ENCODE data around the gene MYO1B. TPM values are rescaled to one million over a fixed set of nuclear protein-coding genes. Genes with fewer than 3 reads are reported as not detected.

Gene MYO1B
- total RNA-seq, 1 experiment from 2014 or later = 37.8 TPM

DNA sequence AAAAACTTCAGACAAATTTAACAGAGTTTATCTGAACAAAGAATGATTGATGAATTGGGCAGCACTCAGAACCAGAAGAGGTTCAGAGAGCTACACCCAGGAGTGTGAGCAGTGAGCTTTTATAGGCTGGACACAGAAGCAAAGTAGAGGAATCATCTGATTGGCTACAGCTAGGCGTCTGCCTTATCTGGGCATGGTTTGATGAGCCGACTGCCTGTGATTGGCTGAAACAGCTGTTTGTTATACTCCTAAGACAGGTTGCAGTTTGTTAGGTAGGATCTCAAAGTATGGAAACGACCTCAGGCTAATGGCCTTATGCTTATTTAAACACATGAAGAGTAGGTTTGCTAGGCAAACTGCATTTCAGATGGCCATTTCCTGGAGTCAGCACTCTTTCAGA lies 188.9 kb downstream of the MYO1B start:
- no TSS peak for BruUV-seq (replicated peaks)

DNA sequence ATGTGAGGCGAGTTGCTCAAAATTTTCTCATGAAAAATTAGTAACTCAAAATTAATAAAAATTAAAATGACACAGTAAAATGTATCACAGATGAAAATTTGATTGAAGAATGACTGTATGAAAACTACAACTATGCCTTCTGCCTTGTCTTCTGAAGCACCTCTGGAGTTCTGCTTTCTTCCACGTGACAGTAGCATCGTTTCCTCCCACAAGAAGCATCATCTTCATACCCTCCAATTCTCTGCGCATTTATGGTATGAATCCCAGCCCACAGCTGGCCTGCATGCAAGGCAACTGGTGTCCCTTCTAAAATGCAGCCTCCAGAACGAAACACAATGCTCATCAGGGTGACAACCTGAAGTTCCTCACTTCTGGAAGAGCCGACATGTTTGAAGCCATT lies 189.9 kb downstream of the MYO1B start:
- DNase-seq (ENCODE audit: low spot score) = no peak
- H3K36me3 ChIP-seq (ENCODE audit: insufficient read depth, low read length, poor library complexity, severe bottlenecking) = no peaks in the 10 kb centered on the region
- TF ChIP-seq, protein P1, sequence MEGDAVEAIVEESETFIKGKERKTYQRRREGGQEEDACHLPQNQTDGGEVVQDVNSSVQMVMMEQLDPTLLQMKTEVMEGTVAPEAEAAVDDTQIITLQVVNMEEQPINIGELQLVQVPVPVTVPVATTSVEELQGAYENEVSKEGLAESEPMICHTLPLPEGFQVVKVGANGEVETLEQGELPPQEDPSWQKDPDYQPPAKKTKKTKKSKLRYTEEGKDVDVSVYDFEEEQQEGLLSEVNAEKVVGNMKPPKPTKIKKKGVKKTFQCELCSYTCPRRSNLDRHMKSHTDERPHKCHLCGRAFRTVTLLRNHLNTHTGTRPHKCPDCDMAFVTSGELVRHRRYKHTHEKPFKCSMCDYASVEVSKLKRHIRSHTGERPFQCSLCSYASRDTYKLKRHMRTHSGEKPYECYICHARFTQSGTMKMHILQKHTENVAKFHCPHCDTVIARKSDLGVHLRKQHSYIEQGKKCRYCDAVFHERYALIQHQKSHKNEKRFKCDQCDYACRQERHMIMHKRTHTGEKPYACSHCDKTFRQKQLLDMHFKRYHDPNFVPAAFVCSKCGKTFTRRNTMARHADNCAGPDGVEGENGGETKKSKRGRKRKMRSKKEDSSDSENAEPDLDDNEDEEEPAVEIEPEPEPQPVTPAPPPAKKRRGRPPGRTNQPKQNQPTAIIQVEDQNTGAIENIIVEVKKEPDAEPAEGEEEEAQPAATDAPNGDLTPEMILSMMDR (conservative IDR thresholded peaks at IDR 0.05; ENCODE audit: low read depth, low read length) = no peak
- no peak for TF ChIP-seq EZH2 (IDR thresholded peaks at IDR 0.05; ENCODE audit: borderline replicate concordance, low read depth, low read length, poor library complexity, severe bottlenecking)
- BruUV-seq (replicated peaks) = no TSS peak
- H3K9me3 ChIP-seq (ENCODE audit: low read depth, low read length, poor library complexity, severe bottlenecking) = no peaks in the 10 kb centered on the region
- CTCF ChIA-PET = no interaction called here
- POLR2A ChIA-PET (ENCODE audit: low non-redundant PET) = no interaction called here
- no peaks in the 10 kb centered on the region for H3K4me1 ChIP-seq (ENCODE audit: insufficient read depth, low read length, poor library complexity, severe bottlenecking)
- no peaks in the 10 kb centered on the region for H3K27me3 ChIP-seq (replicated peaks; ENCODE audit: insufficient read depth, low read depth, low read length, poor library complexity)
- H3K4me3 ChIP-seq (ENCODE audit: low read depth, low read length, poor library complexity, severe bottlenecking) = no peak overlapping the region
- intact Hi-C loops (cut with micrococcal nuclease; ENCODE audit: unreplicated experiment) = no loop called here
- H3K27ac ChIP-seq (ENCODE audit: low read depth, low read length, poor library complexity, severe bottlenecking) = no peak overlapping the region

More for the DNA sequence above, 188.9 kb downstream of the MYO1B start:
- POLR2A ChIA-PET (ENCODE audit: low non-redundant PET) = no interaction called here
- H3K4me3 ChIP-seq (ENCODE audit: low read depth, low read length, poor library complexity, severe bottlenecking) = no peak overlapping the region
- CTCF ChIA-PET = no interaction called here
- intact Hi-C loops (cut with micrococcal nuclease; ENCODE audit: unreplicated experiment) = no loop called here
- TF ChIP-seq EZH2 (IDR thresholded peaks at IDR 0.05; ENCODE audit: borderline replicate concordance, low read depth, low read length, poor library complexity, severe bottlenecking) = no peak
- TF ChIP-seq, protein P1 (conservative IDR thresholded peaks at IDR 0.05; ENCODE audit: low read depth, low read length) = no peak
- no peaks in the 10 kb centered on the region for H3K36me3 ChIP-seq (ENCODE audit: insufficient read depth, low read length, poor library complexity, severe bottlenecking)
- H3K27me3 ChIP-seq (replicated peaks; ENCODE audit: insufficient read depth, low read depth, low read length, poor library complexity) = no peaks in the 10 kb centered on the region
- no peak overlapping the region for H3K27ac ChIP-seq (ENCODE audit: low read depth, low read length, poor library complexity, severe bottlenecking)
- no peaks in the 10 kb centered on the region for H3K9me3 ChIP-seq (ENCODE audit: low read depth, low read length, poor library complexity, severe bottlenecking)
- no peaks in the 10 kb centered on the region for H3K4me1 ChIP-seq (ENCODE audit: insufficient read depth, low read length, poor library complexity, severe bottlenecking)
- no peak for DNase-seq (ENCODE audit: low spot score)

DNA sequence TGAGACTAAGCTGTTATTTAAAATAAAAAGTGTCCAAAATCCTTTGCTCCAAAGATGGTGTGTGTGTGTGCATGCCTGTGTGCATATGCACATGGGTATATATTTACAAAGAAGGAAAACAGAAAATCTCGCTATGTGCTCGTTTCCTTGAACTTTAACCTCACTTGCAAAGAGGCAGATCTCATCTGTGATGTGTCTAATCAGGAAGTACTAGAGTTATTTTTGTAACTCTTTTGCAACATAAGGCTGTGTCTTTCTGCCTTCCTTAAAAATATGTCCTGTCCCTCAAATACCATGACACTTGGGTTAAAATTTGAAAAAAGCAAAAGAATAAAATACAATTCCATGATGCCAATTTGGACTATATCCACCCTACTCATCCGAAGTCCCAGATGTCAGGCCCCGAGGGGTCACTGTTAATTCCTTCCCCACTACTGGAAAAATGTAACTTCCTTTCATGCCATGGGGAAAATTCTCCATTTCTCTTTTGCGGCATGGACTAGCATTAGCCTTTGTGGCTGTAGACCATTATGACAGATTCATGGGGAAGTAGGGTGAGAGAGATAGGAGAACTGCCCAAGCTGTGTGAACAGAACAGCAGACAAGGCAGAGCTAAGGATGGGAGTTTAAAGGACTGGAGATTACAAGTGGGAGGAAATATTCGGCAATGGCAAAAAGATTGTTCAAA lies 191.3 kb downstream of the MYO1B start:
- no peaks in the 10 kb centered on the region for H3K36me3 ChIP-seq (ENCODE audit: insufficient read depth, low read length, poor library complexity, severe bottlenecking)
- no peaks in the 10 kb centered on the region for H3K9me3 ChIP-seq (ENCODE audit: low read depth, low read length, poor library complexity, severe bottlenecking)
- intact Hi-C loops (cut with micrococcal nuclease; ENCODE audit: unreplicated experiment) = no loop called here
- BruUV-seq (replicated peaks) = no TSS peak
- no peak overlapping the region for H3K4me3 ChIP-seq (ENCODE audit: low read depth, low read length, poor library complexity, severe bottlenecking)
- TF ChIP-seq, protein P1 (conservative IDR thresholded peaks at IDR 0.05; ENCODE audit: low read depth, low read length) = no peak
- no peak for TF ChIP-seq EZH2 (IDR thresholded peaks at IDR 0.05; ENCODE audit: borderline replicate concordance, low read depth, low read length, poor library complexity, severe bottlenecking)
- H3K27ac ChIP-seq (ENCODE audit: low read depth, low read length, poor library complexity, severe bottlenecking) = no peak overlapping the region
- DNase-seq (ENCODE audit: low spot score) = no peak
- CTCF ChIA-PET = no interaction called here
- POLR2A ChIA-PET (ENCODE audit: low non-redundant PET) = no interaction called here
- H3K4me1 ChIP-seq (ENCODE audit: insufficient read depth, low read length, poor library complexity, severe bottlenecking) = no peaks in the 10 kb centered on the region
- H3K27me3 ChIP-seq (replicated peaks; ENCODE audit: insufficient read depth, low read depth, low read length, poor library complexity) = no peaks in the 10 kb centered on the region

Data from A673 (cell line).